IPS DF 19.7 (cell line): ENCODE results near the gene APOBEC3B.
"Not testable (repeated sequence)": the region's sequence is repeated elsewhere in the genome, so short reads cannot be mapped to it uniquely, and the experiment has no call there.

Experiments
- DNase-seq: peaks from one replicate; pipeline ENCODE4 v3.0.0-alpha.2; 2013; ENCODE audit warnings: low read depth, low spot score

The APOBEC3B gene

GRCh38 chr22:39031434-39032295, 49.5 kb downstream of the APOBEC3B start:
- not testable (repeated sequence) for DNase-seq

- DNase-seq: not testable (repeated sequence)
These were observed 54.9 kb downstream of the APOBEC3B start for GRCh38 chr22:39037071-39037470.

DNA sequence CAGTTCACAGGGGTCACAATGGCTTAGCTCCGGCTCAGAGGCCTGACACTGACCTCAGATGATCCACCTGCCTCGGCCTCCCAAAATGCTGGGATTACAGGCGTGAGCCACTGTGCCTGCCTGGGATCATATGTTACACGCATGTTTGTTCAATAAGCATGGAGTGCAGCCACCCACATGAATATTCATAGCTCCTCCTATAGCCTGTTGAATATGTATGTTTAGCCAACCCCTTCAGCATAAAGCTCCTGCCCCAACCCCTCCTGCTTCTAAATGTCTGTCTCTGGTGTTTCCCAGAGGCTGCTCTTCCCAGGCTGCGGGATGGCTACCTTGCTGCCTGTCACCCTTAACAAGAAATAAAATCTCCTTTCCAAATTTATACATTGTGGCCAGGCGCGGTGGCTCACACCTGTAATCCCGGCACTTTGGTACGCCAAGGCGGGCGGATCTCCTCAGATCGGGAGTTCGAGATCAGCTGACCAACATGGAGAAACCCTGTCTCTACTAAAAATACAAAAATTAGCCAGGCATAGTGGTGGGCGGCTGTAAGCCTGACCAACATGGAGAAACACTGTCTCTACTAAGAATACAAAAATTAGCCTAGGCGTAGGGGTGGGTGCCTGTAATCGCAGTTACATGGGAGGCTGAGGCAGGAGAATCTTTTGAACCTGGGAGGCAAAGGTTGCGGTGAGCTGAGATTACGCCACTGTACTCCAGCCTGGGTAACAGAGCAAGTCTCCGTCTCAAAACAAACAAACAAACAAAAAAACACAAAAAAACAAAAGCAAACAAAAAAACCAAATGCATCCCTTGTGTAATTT, 57.4 kb downstream of the APOBEC3B start:
- no peak for DNase-seq

- not testable (repeated sequence) for DNase-seq
These were observed 58.0 kb downstream of the APOBEC3B start for GRCh38 chr22:39040155-39040537.

- not testable (repeated sequence) for DNase-seq
These were observed 58.6 kb downstream of the APOBEC3B start, which contains the start of gene APOBEC3F for GRCh38 chr22:39040538-39041296. Gene APOBEC3F (plus strand): TSS chr22:39040864. CDS start chr22:39040961, 97 bp downstream.

DNA sequence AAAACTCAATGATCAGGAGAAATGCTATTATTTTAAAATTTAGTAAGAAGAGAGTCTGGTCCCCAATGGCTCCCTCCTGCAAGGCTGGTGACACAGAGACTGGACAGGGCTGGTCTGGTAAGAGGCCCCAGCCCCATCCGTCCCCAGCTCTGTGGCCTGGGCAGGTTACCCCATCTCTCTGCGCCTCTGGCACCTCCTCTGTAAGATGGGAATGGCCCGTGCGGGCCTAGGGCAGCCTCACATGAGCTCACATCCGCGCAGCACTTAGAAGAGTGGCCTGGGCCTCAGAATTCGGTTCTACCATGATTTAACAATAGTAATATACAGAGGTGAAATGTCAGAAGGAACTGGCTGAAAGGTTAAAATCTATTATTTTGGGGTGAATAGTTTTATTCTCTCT, 59.8 kb downstream of the APOBEC3B start:
- no peak for DNase-seq
